Lower leg skin (tissue), 4 donors: Measurements from ENCODE around the gene TRPM8. TPM values are rescaled to one million over a fixed set of nuclear protein-coding genes. Genes with fewer than 3 reads are reported as not detected.

Source experiments
- DNase-seq, 2 donors: peaks; one replicate each; pipeline ENCODE4 v3.0.0-alpha.2; 2019; ENCODE audit warnings: low spot score in 2 of 2
- H3K4me3 ChIP-seq: fragments of 200-600 bp; sonication (generic); 2 replicates; pipeline ENCODE4 v1.5.1; 2017; ENCODE audit warnings: mild to moderate bottlenecking, low read depth; ENCODE audit not compliant: poor library complexity, severe bottlenecking
- POLR2A ChIP-seq, 2 donors: fragments of 450-650 bp; IDR thresholded peaks; one replicate each; pipeline ENCODE4 v1.6.1; 2016 to 2017; ENCODE audit warnings: antibody characterized with exemption in 2 of 2, mild to moderate bottlenecking in 1 of 2, moderate library complexity in 1 of 2
- WGBS, 2 donors: methylation state at CpG; one replicate each; pipeline ENCODE4 v1.1.5; 2018; 5-methylcytosine and 5-hydroxymethylcytosine counted together
- intact Hi-C: fragments of 100-400 bp; cut with DNase I; formaldehyde crosslinking; loops from one replicate; pipeline ENCODE4 v1.15.0; 2023; ENCODE audit warnings: low total_unique reads
- total RNA-seq, 4 donors: library from RNA; depleted of rRNA; stranded (reverse); fragments of >200 nt; gene quantifications; one replicate each; pipeline ENCODE4 v1.1.0, GENCODE V29; 2016
- TF ChIP-seq, protein P1 (sequence below), 3 donors: fragments of 450-650 bp; IDR thresholded peaks; one replicate each; pipeline ENCODE4 v1.5.1; 2016; ENCODE audit warnings: antibody characterized with exemption in 3 of 3, mild to moderate bottlenecking in 3 of 3, moderate library complexity in 2 of 3

Gene TRPM8
- total RNA-seq, 4 donors from 2014 or later: 0.46 TPM; not detected in 2

DNA sequence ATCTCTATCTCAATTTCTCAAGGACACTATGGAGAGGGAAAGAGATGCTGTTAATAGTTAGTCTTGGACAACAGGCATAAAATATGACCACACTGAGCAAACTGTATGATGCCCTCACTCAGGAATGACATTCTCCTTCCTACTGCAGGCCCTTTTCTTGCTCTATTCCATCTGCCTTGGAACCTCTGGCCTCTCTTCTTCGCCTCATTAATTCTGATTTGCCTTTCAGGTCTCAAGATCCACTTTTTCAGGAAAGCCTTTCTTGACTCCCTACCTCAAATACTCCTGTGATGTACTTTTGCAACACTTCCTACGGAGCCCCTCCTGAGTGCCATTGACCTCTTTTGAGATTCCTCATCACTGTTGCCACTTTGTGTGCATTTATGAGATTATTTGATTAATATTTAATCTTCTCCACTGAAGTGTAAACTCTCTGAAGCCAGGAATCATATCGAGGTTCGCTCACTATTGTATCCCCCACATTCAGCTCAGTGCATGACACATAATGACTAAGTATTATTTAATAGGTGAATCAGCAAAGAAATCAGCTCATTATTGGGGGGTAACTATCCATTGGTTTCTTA lies 112.1 kb downstream of the TRPM8 start:
- TF ChIP-seq POLR2A (IDR thresholded peaks at IDR 0.05): no peak
- TF ChIP-seq, protein P1, sequence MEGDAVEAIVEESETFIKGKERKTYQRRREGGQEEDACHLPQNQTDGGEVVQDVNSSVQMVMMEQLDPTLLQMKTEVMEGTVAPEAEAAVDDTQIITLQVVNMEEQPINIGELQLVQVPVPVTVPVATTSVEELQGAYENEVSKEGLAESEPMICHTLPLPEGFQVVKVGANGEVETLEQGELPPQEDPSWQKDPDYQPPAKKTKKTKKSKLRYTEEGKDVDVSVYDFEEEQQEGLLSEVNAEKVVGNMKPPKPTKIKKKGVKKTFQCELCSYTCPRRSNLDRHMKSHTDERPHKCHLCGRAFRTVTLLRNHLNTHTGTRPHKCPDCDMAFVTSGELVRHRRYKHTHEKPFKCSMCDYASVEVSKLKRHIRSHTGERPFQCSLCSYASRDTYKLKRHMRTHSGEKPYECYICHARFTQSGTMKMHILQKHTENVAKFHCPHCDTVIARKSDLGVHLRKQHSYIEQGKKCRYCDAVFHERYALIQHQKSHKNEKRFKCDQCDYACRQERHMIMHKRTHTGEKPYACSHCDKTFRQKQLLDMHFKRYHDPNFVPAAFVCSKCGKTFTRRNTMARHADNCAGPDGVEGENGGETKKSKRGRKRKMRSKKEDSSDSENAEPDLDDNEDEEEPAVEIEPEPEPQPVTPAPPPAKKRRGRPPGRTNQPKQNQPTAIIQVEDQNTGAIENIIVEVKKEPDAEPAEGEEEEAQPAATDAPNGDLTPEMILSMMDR (IDR thresholded peaks at IDR 0.05): no peak
- DNase-seq: no peak
- WGBS, 2 donors: 90 to 92% methylated on average over 4 of the region's 4 CpGs
- H3K4me3 ChIP-seq: no peak overlapping the region
- intact Hi-C loops: no loop called here

DNA sequence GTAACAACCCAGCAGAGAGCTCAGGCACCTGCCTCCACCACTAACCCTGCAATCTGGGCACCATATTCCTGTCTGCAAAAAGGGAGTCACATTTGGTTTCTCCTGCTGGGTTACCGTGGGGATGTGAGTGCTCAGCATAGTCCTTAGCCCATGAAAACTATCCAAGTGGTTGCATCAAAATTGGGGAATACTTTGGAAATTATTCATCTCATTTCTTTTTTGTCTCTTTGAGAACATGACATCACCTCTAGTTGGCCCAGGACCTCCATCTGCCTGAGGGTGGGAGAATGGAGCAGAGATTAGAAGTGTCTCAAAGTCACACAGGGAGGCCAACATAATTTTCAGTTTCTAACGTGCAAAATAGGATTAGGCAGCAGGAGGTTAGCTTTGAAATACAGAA lies 114.0 kb downstream of the TRPM8 start:
- TF ChIP-seq, protein P1 (IDR thresholded peaks at IDR 0.05): no peak
- no peak for TF ChIP-seq POLR2A (IDR thresholded peaks at IDR 0.05)
- H3K4me3 ChIP-seq: no peak overlapping the region
- intact Hi-C loops: no loop called here
- no peak for DNase-seq
- WGBS, 2 donors: 38 to 48% methylated on average over 2 of the region's 2 CpGs

DNA sequence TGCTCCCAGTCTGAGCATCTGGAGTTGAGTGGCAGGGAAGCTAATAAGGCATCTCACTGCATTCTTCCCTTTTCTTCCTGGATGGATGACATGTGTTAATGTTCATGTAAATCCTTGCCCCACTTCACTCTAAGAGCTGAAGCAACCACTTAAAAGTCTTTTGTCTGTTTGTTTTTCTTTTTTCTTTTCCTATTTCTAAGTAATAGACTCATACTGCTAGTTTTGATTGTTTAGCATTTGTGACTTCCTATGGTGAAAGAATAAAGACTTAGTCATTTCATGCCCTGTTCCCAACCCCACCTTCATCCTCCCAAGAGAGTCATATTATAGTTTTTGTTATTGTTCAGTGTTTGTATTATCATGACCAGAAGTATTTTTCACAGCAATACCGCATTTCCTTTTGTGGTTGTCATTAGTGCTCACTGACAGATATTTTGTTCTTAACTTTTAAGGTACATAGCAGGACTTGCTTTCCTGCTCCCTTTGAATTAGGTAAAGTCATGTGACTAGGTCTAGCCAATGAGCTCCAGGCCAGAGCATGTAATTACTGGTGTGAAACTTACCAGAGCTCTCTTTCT lies 115.2 kb downstream of the TRPM8 start:
- intact Hi-C loops: no loop called here
- WGBS, 2 donors: 64 to 75% methylated on average over 1 of the region's 1 CpG
- DNase-seq: no peak
- TF ChIP-seq POLR2A (IDR thresholded peaks at IDR 0.05): no peak
- TF ChIP-seq, protein P1 (IDR thresholded peaks at IDR 0.05): no peak
- H3K4me3 ChIP-seq: no peak overlapping the region

DNA sequence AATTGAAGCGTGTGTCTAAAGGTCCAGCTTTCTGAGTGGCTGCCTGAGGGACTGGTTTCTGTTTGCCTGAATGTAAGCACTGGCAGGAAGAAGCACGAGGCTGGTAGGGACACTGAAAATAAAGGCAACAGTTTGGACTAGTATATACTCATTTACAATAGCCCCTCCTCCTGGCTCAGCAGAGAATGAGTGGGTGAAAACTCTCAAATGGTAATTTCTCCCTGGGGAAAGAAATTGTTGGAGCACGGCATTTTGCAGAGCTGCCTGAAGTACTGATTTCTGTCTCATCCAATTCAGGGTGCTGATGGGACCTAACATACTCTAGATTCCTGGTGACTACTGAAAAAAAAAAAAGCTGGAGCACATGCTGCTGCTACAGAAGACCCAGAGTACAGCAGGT lies 116.0 kb downstream of the TRPM8 start:
- intact Hi-C loops: no loop called here
- TF ChIP-seq, protein P1 (IDR thresholded peaks at IDR 0.05): no peak
- no peak for TF ChIP-seq POLR2A (IDR thresholded peaks at IDR 0.05)
- WGBS, 2 donors: 59 to 64% methylated on average over 3 of the region's 3 CpGs
- H3K4me3 ChIP-seq: no peak overlapping the region
- no peak for DNase-seq

DNA sequence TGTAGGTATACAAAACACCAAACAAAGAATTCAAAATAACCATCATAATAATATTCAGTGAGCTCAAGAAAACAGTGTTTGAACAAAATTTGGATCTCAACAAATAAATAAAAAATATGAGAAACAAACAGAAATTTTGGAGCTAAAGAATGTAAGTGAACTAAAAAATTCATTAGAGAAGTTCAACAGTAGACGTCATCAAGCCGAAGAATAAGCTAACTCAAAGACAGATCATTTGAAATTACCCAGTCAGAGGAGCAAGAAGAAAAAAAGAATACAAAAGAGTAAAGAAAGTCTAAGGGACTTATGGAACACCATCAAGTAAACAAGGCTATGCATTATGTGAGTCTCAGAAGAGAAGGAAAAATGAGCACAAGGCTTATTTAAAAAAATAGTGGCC lies 116.7 kb downstream of the TRPM8 start:
- no peak for TF ChIP-seq POLR2A (IDR thresholded peaks at IDR 0.05)
- TF ChIP-seq, protein P1 (IDR thresholded peaks at IDR 0.05): no peak
- WGBS, 2 donors: 95 to 96% methylated on average over 2 of the region's 2 CpGs
- DNase-seq: no peak
- no peak overlapping the region for H3K4me3 ChIP-seq
- intact Hi-C loops: no loop called here
